Thoracic aorta (tissue), 2 donors: Measurements from ENCODE around the gene ATXN7L1. TPM values are rescaled to one million over a fixed set of nuclear protein-coding genes. Genes with fewer than 3 reads are reported as not detected.

Experiments
- ATAC-seq: fragments of 150-250 bp; one replicate; pipeline ENCODE4 v1.8.0; 2017; ENCODE audit warnings: low read depth; ENCODE audit not compliant: insufficient number of reproducible peaks, low FRiP score
- DNase-seq: peaks from one replicate; pipeline ENCODE4 v3.0.0-alpha.2; 2020; ENCODE audit warnings: low spot score
- H3K27ac ChIP-seq, 2 donors: fragments of 200-600 bp; sonication (generic); 1 replicate in 1 of 2; 2 replicates in 1 of 2; pipeline ENCODE4 v1.5.1; 2016; ENCODE audit warnings: mild to moderate bottlenecking in 2 of 2, moderate library complexity in 2 of 2
- H3K27me3 ChIP-seq: fragments of 200-600 bp; sonication (generic); replicated peaks from 2 replicates; pipeline ENCODE4 v1.6.0; 2016; ENCODE audit warnings: mild to moderate bottlenecking; ENCODE audit not compliant: insufficient read depth
- H3K36me3 ChIP-seq: fragments of 200-600 bp; sonication (generic); one replicate; pipeline ENCODE4 v1.5.1; 2016
- H3K4me1 ChIP-seq, 2 donors: fragments of 200-600 bp; sonication (generic); 1 replicate in 1 of 2; 2 replicates in 1 of 2; pipeline versions ENCODE4 v1.5.1 to v1.6.0; 2016; ENCODE audit warnings: low read depth in 2 of 2, mild to moderate bottlenecking in 1 of 2; ENCODE audit not compliant: control insufficient read depth in 1 of 2
- H3K4me3 ChIP-seq: fragments of 200-600 bp; sonication (generic); 2 replicates; pipeline ENCODE4 v1.5.1; 2016; ENCODE audit warnings: mild to moderate bottlenecking
- H3K9me3 ChIP-seq: fragments of 200-600 bp; sonication (generic); 2 replicates; pipeline ENCODE4 v1.5.1; 2016
- CTCF ChIP-seq: fragments of 200-600 bp; sonication (generic); IDR thresholded peaks from one replicate; pipeline ENCODE4 v1.5.1; 2019; ENCODE audit warnings: antibody characterized with exemption
- total RNA-seq, 2 donors: library from RNA; depleted of rRNA; stranded (reverse); fragments of >200 nt; gene quantifications; one replicate each; pipeline versions ENCODE4 v1.1.0 to v1.2.3, GENCODE V29; 2016

ATXN7L1 gene
- total RNA-seq, 2 donors from 2014 or later = 11.6 to 13.4 TPM

- DNase-seq = no peak
- ATAC-seq = no peak
- H3K36me3 ChIP-seq = no peaks in the 10 kb centered on the region
- no peak overlapping the region for H3K27ac ChIP-seq
- H3K4me3 ChIP-seq = no peak overlapping the region
- no peaks in the 10 kb centered on the region for H3K4me1 ChIP-seq
- TF ChIP-seq CTCF = no peak
- H3K27me3 ChIP-seq = no peaks in the 10 kb centered on the region
- no peaks in the 10 kb centered on the region for H3K9me3 ChIP-seq
Measured at GRCh38 chr7:105745681-105746330, 130.6 kb downstream of the ATXN7L1 start.

DNA sequence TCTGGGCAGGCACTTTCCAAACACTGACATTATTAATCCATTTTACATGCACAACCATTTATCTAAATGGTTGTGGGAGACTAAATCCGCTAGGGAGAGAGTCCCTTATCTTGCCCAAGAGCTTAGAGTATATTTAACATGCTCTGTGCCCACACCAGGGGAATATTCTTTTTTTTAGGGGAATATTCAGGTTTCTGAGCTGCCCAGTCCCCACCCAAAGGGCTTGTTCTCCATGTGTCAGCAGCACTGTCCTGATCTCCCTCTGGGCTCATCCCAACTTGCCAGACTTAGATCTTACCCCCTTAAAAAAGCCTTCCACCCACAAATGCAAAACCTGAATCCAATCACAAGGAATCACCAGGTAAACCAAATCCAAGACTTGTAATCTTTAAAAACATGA, 132.1 kb downstream of the ATXN7L1 start:
- no peak overlapping the region for H3K4me3 ChIP-seq
- no peaks in the 10 kb centered on the region for H3K4me1 ChIP-seq
- H3K27me3 ChIP-seq = no peaks in the 10 kb centered on the region
- no peak for DNase-seq
- H3K9me3 ChIP-seq = no peaks in the 10 kb centered on the region
- no peak for TF ChIP-seq CTCF
- H3K27ac ChIP-seq = no peak overlapping the region
- H3K36me3 ChIP-seq = no peaks in the 10 kb centered on the region
- no peak for ATAC-seq

- Histone ChIP-seq H3K27me3 (no peaks in the 10 kb centered on the region), H3K27ac (no peak overlapping the region), H3K9me3 (no peaks in the 10 kb centered on the region), H3K4me3 (no peak overlapping the region), H3K4me1 (no peaks in the 10 kb centered on the region), H3K36me3 (no peaks in the 10 kb centered on the region)
- ATAC-seq (no peak), DNase-seq (no peak)
- no peak for TF ChIP-seq CTCF
Measured at GRCh38 chr7:105743351-105744090, 132.9 kb downstream of the ATXN7L1 start.

- ATAC-seq = no peak
Measured at GRCh38 chr7:105742787-105743186, 133.6 kb downstream of the ATXN7L1 start.

More at GRCh38 chr7:105742787-105743186, 133.6 kb downstream of the ATXN7L1 start:
- Histone ChIP-seq H3K9me3 (no peaks in the 10 kb centered on the region), H3K27ac (no peak overlapping the region), H3K4me3 (no peak overlapping the region), H3K4me1 (no peaks in the 10 kb centered on the region), H3K27me3 (no peaks in the 10 kb centered on the region), H3K36me3 (no peaks in the 10 kb centered on the region)
- TF ChIP-seq CTCF = no peak
- DNase-seq = no peak
